PC-9 (cell line): ENCODE data around the gene HMOX2.

ENCODE experiments used
- CTCF ChIP-seq: fragments of 200-600 bp; sonication (generic); conservative IDR thresholded peaks from 2 replicates; pipeline ENCODE4 v1.6.1; 2017; ENCODE audit warnings: mixed run types, antibody characterized with exemption, mild to moderate bottlenecking, moderate library complexity
- EZH2 ChIP-seq: fragments of 200-600 bp; sonication (generic); IDR thresholded peaks from 2 replicates; pipeline ENCODE4 v1.8.0; 2017; ENCODE audit warnings: antibody characterized with exemption, low read depth

DNA sequence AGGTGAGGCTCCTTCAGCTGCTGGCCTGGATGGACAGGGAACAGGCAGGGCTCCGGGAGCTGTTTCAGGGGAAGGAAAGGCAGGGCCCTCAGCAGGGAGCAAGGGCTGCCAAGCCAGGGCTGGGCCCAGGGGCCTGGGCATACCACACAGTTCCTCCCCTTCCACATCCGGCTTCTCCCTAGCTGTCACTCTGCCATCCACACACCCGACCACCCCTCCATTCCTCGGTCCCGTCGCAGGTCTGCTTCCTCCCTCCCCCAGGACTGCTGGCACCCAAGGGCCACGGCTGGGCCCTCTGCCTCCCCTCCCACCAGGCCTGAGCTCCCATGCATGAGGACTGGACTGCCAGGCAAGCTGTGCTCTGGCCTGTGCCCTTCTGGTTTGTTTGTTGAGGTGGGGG, 38.4 kb downstream of the HMOX2 start:
- TF ChIP-seq CTCF (no peak), EZH2 (no peak)
